ENCODE results near the gene CEACAM7.

- TF ChIP-seq CTCF (IDR thresholded peaks at IDR 0.05; ENCODE audit: borderline replicate concordance, extremely low read depth, low read length, poor library complexity, severe bottlenecking), result no peak
- no peak for TF ChIP-seq EZH2 (IDR thresholded peaks at IDR 0.05; ENCODE audit: borderline replicate concordance, low read depth, low read length, severe bottlenecking)
Measured at GRCh38 chr19:41698746-41699230, 10.7 kb upstream of the CEACAM7 start.

All from DND-41 (cell line).